Heart right ventricle (tissue), 16 donors: Measurements from ENCODE around the gene ACER3. TPM values are rescaled to one million over a fixed set of nuclear protein-coding genes. Genes with fewer than 3 reads are reported as not detected.
A peak's percentile ranks its signal among the peaks of the same experiment; 100 is the strongest.
"Not testable (repeated sequence)": the region's sequence is repeated elsewhere in the genome, so short reads cannot be mapped to it uniquely, and the experiment has no call there.

ENCODE experiments used
- ATAC-seq, 8 donors: fragments of 200-7000 bp; cut with Tn5 transposase; one replicate each; pipeline ENCODE4 v1.9.1; 2020; ENCODE audit warnings: mild to moderate bottlenecking in 8 of 8, moderate library complexity in 8 of 8, moderate number of reproducible peaks in 1 of 8
- DNase-seq, 2 donors: peaks; one replicate each; pipeline ENCODE4 v3.0.0-alpha.2; 2020
- H3K27ac ChIP-seq, 10 donors: fragments of 200-600 bp; sonication (generic) in 2 of 10; one replicate each; pipeline versions ENCODE4 v1.5.0 to v1.8.0; 2020 to 2022; ENCODE audit warnings: mild to moderate bottlenecking in 3 of 10
- H3K27me3 ChIP-seq, 7 donors: fragments of 200-600 bp; one replicate each; pipeline ENCODE4 v1.8.0; 2021 to 2022; ENCODE audit warnings: mild to moderate bottlenecking in 2 of 7
- H3K36me3 ChIP-seq, 9 donors: fragments of 200-600 bp; sonication (generic) in 1 of 9; one replicate each; pipeline versions ENCODE4 v1.5.0 to v1.8.0; 2020 to 2022; ENCODE audit warnings: mild to moderate bottlenecking in 2 of 9
- H3K4me1 ChIP-seq, 9 donors: fragments of 200-600 bp; sonication (generic) in 1 of 9; one replicate each; pipeline versions ENCODE4 v1.5.0 to v1.8.0; 2020 to 2022; ENCODE audit warnings: mild to moderate bottlenecking in 4 of 9
- H3K4me3 ChIP-seq, 10 donors: fragments of 200-600 bp; sonication (generic) in 2 of 10; one replicate each; pipeline versions ENCODE4 v1.5.0 to v1.8.0; 2020 to 2022; ENCODE audit warnings: mild to moderate bottlenecking in 7 of 10, moderate library complexity in 2 of 10
- H3K9me3 ChIP-seq, 11 donors: fragments of 200-600 bp in 10 of 11; sonication (generic) in 2 of 11; one replicate each; pipeline versions ENCODE4 v1.5.0 to v1.8.0; 2013 to 2022; ENCODE audit warnings: mild to moderate bottlenecking in 2 of 11, control low read depth in 1 of 11, moderate library complexity in 1 of 11
- CTCF ChIP-seq, 9 donors: fragments of 200-600 bp; sonication (generic) in 2 of 9; IDR thresholded peaks; one replicate each; pipeline versions ENCODE4 v1.5.0 to v1.8.0; 2021 to 2022; ENCODE audit warnings: antibody characterized with exemption in 9 of 9, mild to moderate bottlenecking in 5 of 9, moderate library complexity in 1 of 9
- WGBS, 2 donors: extraction: QIAGEN DNeasy Blood & Tissue Kit; methylation state at CpG; one replicate each; pipeline ENCODE4 v1.1.7; 2013; ENCODE audit warnings: inconsistent platforms in 1 of 2; 5-methylcytosine and 5-hydroxymethylcytosine counted together
- intact Hi-C, 10 donors: fragments of 100-400 bp; cut with DNase I; formaldehyde crosslinking; loops; one replicate each; pipeline versions ENCODE4 v1.11.1 to v1.14.2; 2022
- polyA plus RNA-seq, 2 donors: library from polyadenylated mRNA; stranded (reverse); fragments of 200-250 nt; gene quantifications; one replicate each; pipeline ENCODE4 v1.2.3, GENCODE V29; 2013
- total RNA-seq, 10 donors: library from RNA; stranded (reverse); fragmentation: NEBNext Ultra II Directional in 3 of 10; extraction: Animal tissue kit (Norgen Biotek cat#: 25700) in 3 of 10; gene quantifications; one replicate each; pipeline versions ENCODE4 v1.2.1 to v1.2.4, GENCODE V29; 2021 to 2023
- donor health status: Arrhythmogenic right ventricular cardiomyopathy.
- donor health status: ischemic (EF 13 %, LVEDD 7.1; RV severe dilation, severe dysfunction).
- donor health status: healthy with polysubstance abuse.
- donor health status: DM: no; HTN: yes; CAD: no.
- donor health status: DM: no; HTN: no; CAD: no.
- donor health status: ischemic (EF 25% LVEDD 6.9; RV normal size, moderate dysfunction).
- donor health status: ischemic (EF 25% LVEDD 5.7; RV mildly dilated, moderate dysfunction).
- donor health status: healthy.
- donor health status: DM: yes; HTN: yes; CAD: no.
- donor health status: Ischemic cardiomyopathy.
- donor health status: ischemic (EF 35%, LVEDD 5.7; RV mildly dilated, moderate dysfunction).
- donor health status: nonischemic (EF 11% LVEDD 7.7; RV severe dilation, severe dysfunction).
- donor health status: DM: yes; HTN: yes; CAD: no.
- donor health status: PGD.
- donor health status: ischemic (EF 29% LVEDD 5.4; RV normal size, mild dysfunction).
- donor health status: nonischemic (EF 23%, LVEDD 6.1; RV moderate dilation, normal function).

Gene ACER3
- total and polyA plus RNA-seq, 12 donors, result 2.9 to 14.8 (median 9.6) TPM

- peak overlapping the region in 2 of 10 donors; percentile 6 to 8 for H3K4me3 ChIP-seq
- ATAC-seq, result peak; percentile 44 to 86 (median 79)
- intact Hi-C loops, result no loop called here
- no peaks in the 10 kb centered on the region for H3K27me3 ChIP-seq
- no peak for TF ChIP-seq CTCF (IDR thresholded peaks at IDR 0.05)
- no peaks in the 10 kb centered on the region for H3K36me3 ChIP-seq
- DNase-seq, result peak in 1 of 2 donors; percentile 40
- H3K4me1 ChIP-seq, result peaks cover 0 to 37% (median 22%) of the 10 kb centered on the region in 9 donors
- 72 to 78% methylated on average over 9 of the region's 9 CpGs for WGBS, 2 donors
- H3K27ac ChIP-seq, result peak overlapping the region; percentile 75 to 95 (median 86)
- H3K9me3 ChIP-seq, result no peaks in the 10 kb centered on the region
Observed at GRCh38 chr11:76824083-76824939, 36.4 kb upstream of the ACER3 start.

GRCh38 chr11:76824980-76825725, 35.6 kb upstream of the ACER3 start:
- Histone ChIP-seq H3K4me3 (no peak overlapping the region), H3K27me3 (no peaks in the 10 kb centered on the region), H3K9me3 (no peaks in the 10 kb centered on the region), H3K36me3 (no peaks in the 10 kb centered on the region), H3K27ac (peak overlapping the region in 9 of 10 donors; percentile 75 to 95 (median 88)), H3K4me1 (peaks cover 0 to 33% (median 22%) of the 10 kb centered on the region in 9 donors)
- intact Hi-C loops, result no loop called here
- no peak for TF ChIP-seq CTCF (IDR thresholded peaks at IDR 0.05)
- WGBS, 2 donors, result 87 to 91% methylated on average over 5 of the region's 5 CpGs
- ATAC-seq, result no peak
- no peak for DNase-seq

- no peak for TF ChIP-seq CTCF (IDR thresholded peaks at IDR 0.05)
- DNase-seq (no peak), ATAC-seq (no peak)
- Histone ChIP-seq H3K36me3 (no peaks in the 10 kb centered on the region), H3K4me1 (peaks cover 0 to 32% (median 22%) of the 10 kb centered on the region in 9 donors), H3K4me3 (no peak overlapping the region), H3K27ac (peak overlapping the region in 7 of 10 donors; percentile 76 to 95 (median 90)), H3K9me3 (no peaks in the 10 kb centered on the region), H3K27me3 (no peaks in the 10 kb centered on the region)
- intact Hi-C loops, result no loop called here
- 82 to 84% methylated on average over 1 of the region's 1 CpG for WGBS, 2 donors
Observed at GRCh38 chr11:76825726-76826396, 34.9 kb upstream of the ACER3 start.

GRCh38 chr11:76826508-76826907, 34.2 kb upstream of the ACER3 start:
- 86 to 90% methylated on average over 2 to 3 of the region's 3 CpGs for WGBS, 2 donors
- DNase-seq, H3K36me3 ChIP-seq: not testable (repeated sequence)

GRCh38 chr11:76827005-76827404, 33.7 kb upstream of the ACER3 start:
- H3K27me3 ChIP-seq, H3K27ac ChIP-seq, H3K9me3 ChIP-seq, ATAC-seq, H3K36me3 ChIP-seq, intact Hi-C loops, DNase-seq, H3K4me3 ChIP-seq: not testable (repeated sequence)
- H3K4me1 ChIP-seq, result peaks cover 0 to 40% (median 22%) of the 10 kb centered on the region in 9 donors

More at GRCh38 chr11:76826508-76826907, 34.2 kb upstream of the ACER3 start:
- intact Hi-C loops, H3K4me3 ChIP-seq, H3K27ac ChIP-seq, H3K9me3 ChIP-seq, ATAC-seq, H3K27me3 ChIP-seq: not testable (repeated sequence)
- peaks cover 0 to 37% (median 22%) of the 10 kb centered on the region in 9 donors for H3K4me1 ChIP-seq
